BE2C (cell line): Measurements from ENCODE around the gene AAGAB.

Experiments
- DNase-seq: peaks from one replicate; pipeline ENCODE4 v3.0.0-alpha.2; 2020
- H3K27me3 ChIP-seq: fragments of 250-450 bp; sonication (Bioruptor Pico); 2 replicates; pipeline ENCODE4 v1.5.1; 2020; ENCODE audit warnings: mild to moderate bottlenecking
- H3K36me3 ChIP-seq: fragments of 250-450 bp; sonication (Bioruptor Pico); 2 replicates; pipeline ENCODE4 v1.5.1; 2020; ENCODE audit warnings: mild to moderate bottlenecking
- H3K4me1 ChIP-seq: fragments of 250-450 bp; sonication (Bioruptor Pico); 2 replicates; pipeline ENCODE4 v1.5.1; 2020
- H3K4me3 ChIP-seq: 2 replicates; pipeline ENCODE4 v1.5.1; 2011; ENCODE audit warnings: low read depth, low read length
- H3K9me3 ChIP-seq: fragments of 250-450 bp; sonication (Bioruptor Pico); 2 replicates; pipeline ENCODE4 v1.5.1; 2020
- CTCF ChIP-seq: IDR thresholded peaks from 2 replicates; pipeline ENCODE4 v1.5.1; 2012; ENCODE audit warnings: mild to moderate bottlenecking, low read depth, low read length

Gene AAGAB

GRCh38 chr15:67199391-67199790 is 55.1 kb downstream of the AAGAB start:
- Histone ChIP-seq H3K4me1 (no peaks in the 10 kb centered on the region), H3K36me3 (no peaks in the 10 kb centered on the region), H3K27me3 (no peaks in the 10 kb centered on the region), H3K9me3 (no peaks in the 10 kb centered on the region), H3K4me3 (no peak overlapping the region)
- DNase-seq: no peak
- no peak for TF ChIP-seq CTCF

GRCh38 chr15:67198157-67198754 is 56.2 kb downstream of the AAGAB start:
- Histone ChIP-seq H3K4me1 (no peaks in the 10 kb centered on the region), H3K9me3 (no peaks in the 10 kb centered on the region), H3K36me3 (no peaks in the 10 kb centered on the region), H3K27me3 (no peaks in the 10 kb centered on the region), H3K4me3 (no peak overlapping the region)
- TF ChIP-seq CTCF: no peak
- no peak for DNase-seq

GRCh38 chr15:67197364-67197695 is 57.1 kb downstream of the AAGAB start:
- H3K4me3 ChIP-seq: no peak overlapping the region
- no peaks in the 10 kb centered on the region for H3K4me1 ChIP-seq
- no peak for TF ChIP-seq CTCF
- DNase-seq: no peak
- no peaks in the 10 kb centered on the region for H3K27me3 ChIP-seq
- H3K36me3 ChIP-seq: no peaks in the 10 kb centered on the region
- H3K9me3 ChIP-seq: no peaks in the 10 kb centered on the region

GRCh38 chr15:67196672-67197363 is 57.6 kb downstream of the AAGAB start:
- no peak overlapping the region for H3K4me3 ChIP-seq
- no peak for DNase-seq
- H3K27me3 ChIP-seq: no peaks in the 10 kb centered on the region
- no peaks in the 10 kb centered on the region for H3K9me3 ChIP-seq
- no peaks in the 10 kb centered on the region for H3K4me1 ChIP-seq
- no peaks in the 10 kb centered on the region for H3K36me3 ChIP-seq
- no peak for TF ChIP-seq CTCF

GRCh38 chr15:67196222-67196621 is 58.2 kb downstream of the AAGAB start:
- no peak overlapping the region for H3K4me3 ChIP-seq
- no peaks in the 10 kb centered on the region for H3K4me1 ChIP-seq
- no peaks in the 10 kb centered on the region for H3K36me3 ChIP-seq
- H3K9me3 ChIP-seq: no peaks in the 10 kb centered on the region
- no peaks in the 10 kb centered on the region for H3K27me3 ChIP-seq
- DNase-seq: no peak
- no peak for TF ChIP-seq CTCF

GRCh38 chr15:67195305-67195704 is 59.2 kb downstream of the AAGAB start:
- no peak for TF ChIP-seq CTCF
- Histone ChIP-seq H3K4me3 (no peak overlapping the region), H3K36me3 (no peaks in the 10 kb centered on the region), H3K4me1 (no peaks in the 10 kb centered on the region), H3K27me3 (no peaks in the 10 kb centered on the region), H3K9me3 (no peaks in the 10 kb centered on the region)
- no peak for DNase-seq
